Right atrium auricular region (tissue), 2 donors: Measurements from ENCODE around the gene NHP2. TPM values are rescaled to one million over a fixed set of nuclear protein-coding genes. Genes with fewer than 3 reads are reported as not detected.

ENCODE experiments used
- DNase-seq: peaks from one replicate; pipeline ENCODE4 v3.0.0-alpha.2; 2019; ENCODE audit warnings: low spot score
- H3K27ac ChIP-seq, 2 donors: fragments of 200-600 bp; sonication (generic); 1 replicate in 1 of 2; 2 replicates in 1 of 2; pipeline ENCODE4 v1.5.1; 2016 to 2019
- H3K27me3 ChIP-seq, 2 donors: fragments of 200-600 bp; sonication (generic); one replicate each; pipeline versions ENCODE4 v1.5.1 to v1.6.0; 2017 to 2019
- H3K36me3 ChIP-seq: fragments of 200-600 bp; sonication (generic); one replicate; pipeline ENCODE4 v1.5.1; 2016
- H3K4me1 ChIP-seq, 2 donors: fragments of 200-600 bp; sonication (generic); one replicate each; pipeline versions ENCODE4 v1.5.1 to v1.6.0; 2017 to 2019
- H3K4me3 ChIP-seq, 2 donors: fragments of 200-600 bp; sonication (generic); 1 replicate in 1 of 2; 2 replicates in 1 of 2; pipeline ENCODE4 v1.5.1; 2017 to 2019; ENCODE audit warnings: mild to moderate bottlenecking in 1 of 2, moderate library complexity in 1 of 2
- H3K9me3 ChIP-seq, 2 donors: fragments of 200-600 bp; sonication (generic); one replicate each; pipeline ENCODE4 v1.5.1; 2019
- total RNA-seq, 2 donors: library from RNA; depleted of rRNA; stranded (reverse); fragments of >200 nt; gene quantifications; one replicate each; pipeline ENCODE4 v1.1.0, GENCODE V29; 2016
- TF ChIP-seq, protein P1 (sequence below), 2 donors: fragments of 200-600 bp; sonication (generic); IDR thresholded peaks; one replicate each; pipeline ENCODE4 v1.5.1; 2019; ENCODE audit warnings: antibody characterized with exemption in 2 of 2

The NHP2 gene
- total RNA-seq, 2 donors from 2014 or later = 125 to 151 TPM

DNA sequence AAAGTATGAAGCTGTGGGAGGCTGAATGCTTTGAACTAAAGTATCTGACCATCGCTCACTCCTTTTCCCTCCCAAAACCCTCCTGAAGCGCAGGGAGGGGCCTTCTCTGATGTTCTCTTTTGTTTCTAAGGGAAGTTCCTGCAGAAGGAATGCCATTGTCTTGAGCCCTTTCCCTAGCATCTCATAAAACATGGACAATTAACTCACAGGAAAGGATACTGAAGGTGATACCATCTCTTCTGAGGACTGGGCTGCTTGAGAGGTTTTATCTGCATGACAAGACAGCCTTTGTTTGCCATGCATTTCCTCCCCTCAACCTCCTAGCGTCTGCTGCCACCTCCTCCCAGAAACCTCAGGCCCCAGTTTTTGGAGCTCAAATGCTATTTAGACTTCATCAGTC lies 27.1 kb downstream of the NHP2 start:
- no peak for DNase-seq
- no peak overlapping the region for H3K27ac ChIP-seq
- H3K9me3 ChIP-seq = no peaks in the 10 kb centered on the region
- peaks cover 0 to 16% of the 10 kb centered on the region in 2 donors for H3K4me1 ChIP-seq
- H3K27me3 ChIP-seq = no peaks in the 10 kb centered on the region
- no peaks in the 10 kb centered on the region for H3K36me3 ChIP-seq
- H3K4me3 ChIP-seq = no peak overlapping the region
- TF ChIP-seq, protein P1, sequence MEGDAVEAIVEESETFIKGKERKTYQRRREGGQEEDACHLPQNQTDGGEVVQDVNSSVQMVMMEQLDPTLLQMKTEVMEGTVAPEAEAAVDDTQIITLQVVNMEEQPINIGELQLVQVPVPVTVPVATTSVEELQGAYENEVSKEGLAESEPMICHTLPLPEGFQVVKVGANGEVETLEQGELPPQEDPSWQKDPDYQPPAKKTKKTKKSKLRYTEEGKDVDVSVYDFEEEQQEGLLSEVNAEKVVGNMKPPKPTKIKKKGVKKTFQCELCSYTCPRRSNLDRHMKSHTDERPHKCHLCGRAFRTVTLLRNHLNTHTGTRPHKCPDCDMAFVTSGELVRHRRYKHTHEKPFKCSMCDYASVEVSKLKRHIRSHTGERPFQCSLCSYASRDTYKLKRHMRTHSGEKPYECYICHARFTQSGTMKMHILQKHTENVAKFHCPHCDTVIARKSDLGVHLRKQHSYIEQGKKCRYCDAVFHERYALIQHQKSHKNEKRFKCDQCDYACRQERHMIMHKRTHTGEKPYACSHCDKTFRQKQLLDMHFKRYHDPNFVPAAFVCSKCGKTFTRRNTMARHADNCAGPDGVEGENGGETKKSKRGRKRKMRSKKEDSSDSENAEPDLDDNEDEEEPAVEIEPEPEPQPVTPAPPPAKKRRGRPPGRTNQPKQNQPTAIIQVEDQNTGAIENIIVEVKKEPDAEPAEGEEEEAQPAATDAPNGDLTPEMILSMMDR (IDR thresholded peaks at IDR 0.05) = no peak

DNA sequence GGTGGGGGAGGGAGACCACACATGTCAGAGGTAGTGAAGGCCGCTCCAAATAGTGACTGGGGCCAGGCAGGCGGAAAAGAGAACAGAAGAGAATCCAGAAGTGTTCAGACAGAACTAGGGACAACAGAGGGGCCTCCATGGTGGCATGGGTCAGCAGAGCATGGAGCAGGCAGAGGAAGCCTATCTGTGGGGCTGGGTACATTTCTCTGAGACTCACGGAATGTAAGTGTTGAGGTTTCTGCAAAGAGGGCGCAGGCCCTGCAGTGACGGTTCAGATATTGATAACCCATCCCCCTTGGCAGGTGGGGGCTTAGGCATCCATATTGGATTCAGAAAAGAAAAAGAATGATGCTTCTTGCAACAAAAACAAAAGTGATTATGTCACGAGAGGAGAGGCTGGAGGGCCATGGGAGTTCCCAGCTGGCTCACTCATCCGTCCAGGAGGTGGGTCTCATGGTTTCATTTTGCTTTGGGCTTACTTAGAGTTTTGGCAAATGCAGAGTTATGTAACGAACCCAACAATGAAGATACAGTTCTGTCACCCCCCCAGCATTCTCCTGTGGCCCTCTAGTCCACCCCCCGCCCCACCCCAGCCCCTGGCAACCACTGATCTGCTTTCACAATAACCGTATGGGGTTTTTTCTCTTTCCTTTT lies 28.3 kb downstream of the NHP2 start:
- TF ChIP-seq, protein P1 (IDR thresholded peaks at IDR 0.05) = no peak
- Histone ChIP-seq H3K9me3 (no peaks in the 10 kb centered on the region), H3K4me1 (peaks cover 0 to 21% of the 10 kb centered on the region in 2 donors), H3K27ac (no peak overlapping the region), H3K36me3 (no peaks in the 10 kb centered on the region), H3K4me3 (no peak overlapping the region), H3K27me3 (no peaks in the 10 kb centered on the region)
- no peak for DNase-seq

DNA sequence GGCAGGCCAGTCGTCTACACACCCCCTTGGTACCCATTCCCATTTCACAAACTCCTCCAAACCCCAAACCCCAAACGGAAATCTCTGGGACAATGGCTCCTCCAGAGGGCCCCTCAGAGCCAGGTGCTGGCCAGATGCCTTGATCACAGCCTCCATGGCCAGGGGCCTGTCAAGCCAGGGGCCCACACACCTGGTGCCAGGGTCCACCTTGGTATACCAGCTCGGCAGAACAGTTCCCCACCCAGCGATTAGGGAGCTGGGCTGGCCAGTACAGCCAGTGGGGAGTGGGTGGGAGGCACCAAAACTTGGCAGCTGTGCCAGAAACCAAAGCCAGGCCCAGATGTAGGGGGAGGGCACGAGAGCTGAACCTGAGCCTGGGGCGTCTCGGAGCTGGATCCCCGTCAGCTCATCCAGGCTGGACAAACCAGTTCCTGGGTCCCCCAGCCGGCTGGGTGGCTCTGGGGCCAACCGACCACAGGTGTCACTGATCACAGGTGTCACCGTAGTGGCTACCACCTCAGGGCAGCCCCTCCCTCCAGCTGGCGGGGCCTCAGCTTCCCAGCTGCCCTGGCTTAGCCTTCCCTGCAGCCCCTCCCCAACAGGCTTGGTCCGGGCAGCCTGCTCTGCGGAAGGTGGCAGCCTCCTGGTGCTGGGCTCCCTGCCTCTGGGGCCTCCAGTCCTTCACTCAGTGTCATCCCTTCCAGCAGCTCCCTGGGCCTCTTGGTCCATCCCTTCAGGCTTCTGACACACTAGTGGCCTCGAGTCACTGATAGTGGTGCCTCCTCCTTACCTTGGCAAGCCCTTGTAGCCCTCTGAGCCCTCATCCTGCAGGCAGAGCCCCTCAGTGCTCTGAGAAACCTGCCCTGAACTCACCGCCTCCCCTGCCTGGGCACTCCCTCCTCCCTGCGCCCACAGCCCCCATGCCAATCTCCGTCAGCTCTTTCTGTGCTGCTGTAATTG lies 29.4 kb downstream of the NHP2 start:
- Histone ChIP-seq H3K27me3 (no peaks in the 10 kb centered on the region), H3K9me3 (no peaks in the 10 kb centered on the region), H3K36me3 (no peaks in the 10 kb centered on the region), H3K4me3 (no peak overlapping the region), H3K27ac (no peak overlapping the region), H3K4me1 (peaks cover 0 to 21% of the 10 kb centered on the region in 2 donors)
- TF ChIP-seq, protein P1 (IDR thresholded peaks at IDR 0.05) = no peak
- DNase-seq = no peak

- H3K27me3 ChIP-seq = no peaks in the 10 kb centered on the region
- no peaks in the 10 kb centered on the region for H3K9me3 ChIP-seq
- no peaks in the 10 kb centered on the region for H3K36me3 ChIP-seq
- no peak overlapping the region for H3K4me3 ChIP-seq
- TF ChIP-seq, protein P1 (IDR thresholded peaks at IDR 0.05) = no peak
- DNase-seq = no peak
- no peak overlapping the region for H3K27ac ChIP-seq
- peaks cover 0 to 24% of the 10 kb centered on the region in 2 donors for H3K4me1 ChIP-seq
Observed at GRCh38 chr5:178123094-178123965, 30.4 kb downstream of the NHP2 start.

GRCh38 chr5:178122346-178122745 lies 31.3 kb downstream of the NHP2 start:
- TF ChIP-seq, protein P1 (IDR thresholded peaks at IDR 0.05) = no peak
- no peak overlapping the region for H3K4me3 ChIP-seq
- H3K27ac ChIP-seq = no peak overlapping the region
- H3K27me3 ChIP-seq = no peaks in the 10 kb centered on the region
- H3K36me3 ChIP-seq = no peaks in the 10 kb centered on the region
- peaks cover 0 to 24% of the 10 kb centered on the region in 2 donors for H3K4me1 ChIP-seq
- no peaks in the 10 kb centered on the region for H3K9me3 ChIP-seq
- DNase-seq = no peak
